Erythroblast (primary cell): ENCODE data around the gene B9D1.
"Not testable (repeated sequence)": the region's sequence is repeated elsewhere in the genome, so short reads cannot be mapped to it uniquely, and the experiment has no call there.

Experiments used
- DNase-seq, 2 experiments: peaks; one replicate each; lab custom pipeline; 2025; lab: John Stamatoyannopoulos, UW
- GATA1 ChIP-seq: IDR thresholded peaks from 2 replicates; pipeline ENCODE4 v1.6.1; 2011; ENCODE audit warnings: low read depth, mild to moderate bottlenecking, control low read depth, low read length, moderate library complexity
- POLR2A ChIP-seq: IDR thresholded peaks from 2 replicates; pipeline ENCODE4 v1.6.1; 2011; ENCODE audit warnings: mild to moderate bottlenecking, low read length

Gene B9D1

DNA sequence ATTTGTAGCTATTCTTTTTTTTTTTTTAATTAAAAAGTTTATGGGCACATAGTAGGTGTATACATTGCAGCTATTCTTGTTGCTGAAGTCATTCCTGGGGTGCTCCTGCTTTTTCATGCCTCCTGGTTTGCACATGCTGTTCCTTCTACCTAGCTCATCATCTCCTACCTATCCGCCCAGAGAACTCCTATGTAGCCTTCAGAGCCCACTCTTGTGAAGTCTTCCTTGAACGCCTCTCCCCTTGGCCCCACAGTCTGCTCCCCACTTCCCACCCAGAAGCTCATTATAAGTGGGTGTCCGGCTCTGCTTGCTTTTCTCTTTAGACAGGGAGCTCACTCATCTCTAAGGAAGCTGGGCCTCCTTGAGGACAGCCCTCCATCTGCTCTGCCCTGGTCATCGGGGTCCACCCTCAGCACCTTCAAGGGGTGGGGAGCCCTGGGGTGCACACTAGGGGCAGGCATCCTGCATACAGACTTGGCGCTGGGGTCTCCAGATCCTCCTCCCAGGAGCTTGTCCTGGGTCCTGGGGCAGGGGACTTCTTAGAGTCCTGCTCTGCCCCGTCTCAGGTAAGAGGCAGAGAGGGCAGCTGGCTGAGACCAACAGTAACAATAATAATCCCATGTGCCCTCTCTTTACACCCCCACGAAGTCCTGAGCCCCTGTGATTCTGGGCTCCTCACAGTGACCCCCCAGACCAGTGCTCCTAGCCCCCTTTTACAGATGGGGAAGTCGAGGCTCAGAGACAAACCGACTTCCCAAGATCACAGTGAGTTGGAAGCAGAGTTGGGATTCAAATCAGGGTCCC lies 3.5 kb upstream of the B9D1 start:
- DNase-seq = no peak
- no peak for TF ChIP-seq GATA1
- TF ChIP-seq POLR2A = no peak

DNA sequence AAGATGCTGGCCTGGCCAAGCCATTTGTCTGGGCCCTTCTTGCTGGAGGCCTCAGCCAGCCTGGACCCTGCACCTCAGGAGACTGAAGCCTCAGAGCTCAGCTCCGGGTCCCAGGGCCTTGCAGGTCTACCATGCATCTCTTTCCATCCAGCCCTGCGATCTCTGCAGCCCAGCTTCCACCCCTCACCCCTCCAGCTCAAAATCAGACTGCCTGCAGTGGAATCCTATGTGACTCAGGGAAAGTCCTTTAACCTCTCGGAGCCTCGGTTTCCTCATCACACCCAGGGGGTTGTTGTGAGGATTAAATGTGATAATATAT lies 2.9 kb upstream of the B9D1 start:
- TF ChIP-seq GATA1 (no peak), POLR2A (no peak)
- no peak for DNase-seq

DNA sequence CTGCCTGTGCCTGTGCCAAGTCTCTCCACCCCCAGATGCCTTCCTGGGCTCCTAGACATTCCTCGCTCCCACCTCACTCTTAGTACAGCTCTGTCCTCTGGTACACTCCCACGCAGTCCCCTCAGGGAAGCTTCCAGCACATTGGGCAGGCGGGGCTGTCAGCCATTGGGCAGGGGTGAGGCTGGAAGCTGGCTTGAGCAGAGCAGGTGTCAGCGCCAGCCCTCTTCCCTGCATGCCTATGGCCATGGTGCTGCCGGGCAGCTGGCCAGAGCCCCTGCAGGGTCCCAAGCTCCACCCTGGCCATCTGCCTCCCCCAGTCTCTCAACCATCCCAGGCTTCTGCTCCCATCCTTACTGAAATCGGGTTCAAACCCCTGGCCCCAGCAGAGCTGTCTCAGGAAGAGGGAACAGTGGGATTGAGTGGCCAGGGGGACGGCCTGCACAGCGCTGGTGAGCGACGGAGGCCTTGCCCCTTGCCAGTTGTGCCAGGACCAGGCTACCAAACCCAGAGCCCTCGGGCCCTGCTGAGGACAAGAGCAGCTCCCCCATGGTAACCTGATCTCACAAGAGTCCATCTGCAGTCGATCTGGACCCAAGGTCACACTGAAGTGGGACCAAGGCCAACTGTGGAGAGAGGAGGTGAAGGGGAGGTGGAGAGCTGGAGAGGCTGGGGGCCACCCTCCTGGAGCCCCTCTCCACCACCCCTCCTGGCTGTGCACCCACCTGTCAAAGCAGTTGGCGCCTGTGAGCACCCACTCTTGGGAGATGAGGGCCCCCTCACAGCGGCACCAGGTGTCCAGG lies 2.4 kb upstream of the B9D1 start:
- DNase-seq = no peak
- TF ChIP-seq GATA1 (no peak), POLR2A (no peak)

DNA sequence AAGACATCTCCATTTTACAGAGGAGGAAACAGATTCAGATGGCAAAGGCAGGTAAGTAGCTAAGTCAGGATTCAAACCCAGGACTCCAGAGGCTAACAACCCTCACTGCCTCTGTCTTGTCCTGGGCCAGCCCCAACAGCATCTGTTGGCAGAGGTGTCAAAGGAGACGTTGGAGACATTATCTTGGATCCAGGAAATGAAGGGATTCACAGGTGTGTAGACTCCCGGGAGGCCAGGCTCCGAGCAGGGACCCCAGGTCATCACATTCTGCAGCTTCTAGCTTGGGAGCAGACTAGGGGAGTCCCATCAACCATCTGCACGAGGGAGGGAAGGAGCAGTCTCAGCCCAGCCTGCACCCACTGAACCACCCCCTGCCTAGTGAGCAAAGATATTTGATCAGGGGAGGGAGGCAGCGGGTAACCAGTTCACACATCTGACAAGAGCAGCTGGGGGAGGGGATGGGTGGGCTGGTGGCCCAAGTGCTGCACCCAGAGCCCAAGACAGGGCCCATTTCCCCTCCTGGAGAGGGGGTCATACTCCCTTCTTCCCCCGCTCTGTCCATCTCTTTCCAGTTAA lies 1.0 kb upstream of the B9D1 start:
- no peak for DNase-seq
- no peak for TF ChIP-seq POLR2A
- TF ChIP-seq GATA1 = no peak

DNA sequence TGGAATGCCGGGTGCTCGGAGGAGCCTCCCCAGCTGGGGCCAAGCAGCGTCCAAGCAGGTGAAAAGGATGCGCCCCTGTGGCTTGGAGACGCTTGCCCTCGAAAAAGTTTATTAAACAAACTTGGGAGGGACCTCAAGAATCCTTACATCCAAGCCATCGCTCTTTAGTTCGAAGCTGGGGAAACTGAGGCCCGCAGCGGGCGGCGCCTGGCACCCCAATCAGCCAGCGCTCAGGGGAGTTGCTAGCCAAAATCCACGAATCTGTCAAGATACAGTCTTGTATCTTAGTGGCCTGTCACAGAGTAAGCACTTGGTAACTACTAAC lies 553 bp upstream of the B9D1 start:
- DNase-seq = no peak
- no peak for TF ChIP-seq GATA1
- TF ChIP-seq POLR2A = no peak

DNA sequence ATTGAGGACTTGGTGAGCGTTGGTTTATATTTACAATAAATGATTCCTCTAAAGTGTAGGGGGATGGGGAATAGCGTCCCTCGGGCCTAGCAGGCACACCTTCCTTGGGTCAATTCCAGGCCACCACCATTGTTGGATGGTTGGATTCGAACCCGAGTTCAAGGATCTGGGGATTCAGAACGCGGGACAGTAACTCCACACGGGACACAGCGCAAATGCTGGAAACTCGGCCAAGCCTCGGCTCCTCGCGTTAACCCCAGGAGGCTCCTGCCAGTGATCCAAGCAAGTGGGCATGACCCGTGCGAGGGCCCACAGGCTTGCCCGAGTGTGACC lies 613 bp downstream of the B9D1 start:
- no peak for TF ChIP-seq GATA1
- no peak for TF ChIP-seq POLR2A
- no peak for DNase-seq

DNA sequence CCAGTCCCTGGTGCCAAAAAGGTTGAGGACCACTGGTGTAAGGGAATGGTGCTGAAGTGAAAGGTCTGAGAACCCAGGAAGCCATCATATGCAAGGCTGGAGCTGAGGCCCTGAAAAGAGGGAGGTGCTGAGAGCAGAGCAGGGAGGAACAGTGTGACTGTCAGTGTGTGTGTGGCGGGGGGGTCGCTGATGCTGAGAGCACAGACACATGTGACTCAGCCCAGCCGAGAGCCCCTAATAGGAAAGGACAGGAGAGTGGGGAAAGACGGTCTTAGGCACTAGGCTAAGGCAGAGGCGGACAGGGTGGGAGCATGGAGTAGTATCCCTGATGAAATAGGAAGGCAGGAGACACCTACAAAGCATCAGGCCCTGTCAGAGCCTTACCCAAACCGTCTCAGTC lies 1.2 kb downstream of the B9D1 start:
- TF ChIP-seq POLR2A = no peak
- TF ChIP-seq GATA1 = no peak

DNA sequence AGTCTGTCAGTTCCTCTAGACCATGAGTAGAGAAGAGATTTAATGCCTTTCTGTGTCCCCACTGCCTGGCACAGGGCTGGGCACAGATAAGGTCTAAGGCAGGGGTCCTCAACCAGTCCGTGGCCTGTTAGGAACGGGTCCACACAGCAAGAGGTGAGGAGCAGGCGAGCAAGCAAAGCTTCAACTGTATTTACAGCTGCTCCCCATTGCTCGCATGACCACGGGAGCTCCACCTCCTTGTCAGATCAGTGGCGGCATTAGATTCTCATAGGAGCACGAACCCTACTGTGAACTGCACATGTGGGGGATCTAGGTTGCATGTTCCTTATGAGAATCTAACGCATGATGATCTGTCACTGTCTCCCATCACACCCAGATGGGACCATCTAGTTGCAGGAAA lies 1.8 kb downstream of the B9D1 start:
- TF ChIP-seq POLR2A (no peak), GATA1 (no peak)
- no peak for DNase-seq

More for the DNA sequence above, 1.2 kb downstream of the B9D1 start:
- DNase-seq = peak; percentile 20 to 29

DNA sequence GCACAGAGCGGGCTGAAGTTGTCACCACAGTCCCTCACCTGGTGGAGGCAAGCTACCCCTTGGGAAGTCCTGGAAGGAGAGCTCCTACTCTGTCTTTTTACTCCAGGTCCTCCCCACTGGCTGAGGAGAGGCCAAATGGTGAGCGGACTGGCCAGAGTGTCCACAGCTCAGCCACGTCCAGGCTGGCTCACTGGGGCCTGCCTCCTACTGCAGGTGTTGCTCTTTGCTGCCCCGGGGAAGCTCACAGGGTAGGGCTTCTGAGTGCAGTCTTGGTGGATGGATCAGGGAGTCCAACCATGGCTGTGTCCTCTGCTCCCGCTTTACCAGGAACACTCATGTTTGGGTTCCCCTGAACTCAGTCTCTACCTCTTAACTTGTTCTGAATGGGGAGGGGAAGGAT lies 2.7 kb downstream of the B9D1 start:
- DNase-seq = no peak
- TF ChIP-seq GATA1 (no peak), POLR2A (no peak)

DNA sequence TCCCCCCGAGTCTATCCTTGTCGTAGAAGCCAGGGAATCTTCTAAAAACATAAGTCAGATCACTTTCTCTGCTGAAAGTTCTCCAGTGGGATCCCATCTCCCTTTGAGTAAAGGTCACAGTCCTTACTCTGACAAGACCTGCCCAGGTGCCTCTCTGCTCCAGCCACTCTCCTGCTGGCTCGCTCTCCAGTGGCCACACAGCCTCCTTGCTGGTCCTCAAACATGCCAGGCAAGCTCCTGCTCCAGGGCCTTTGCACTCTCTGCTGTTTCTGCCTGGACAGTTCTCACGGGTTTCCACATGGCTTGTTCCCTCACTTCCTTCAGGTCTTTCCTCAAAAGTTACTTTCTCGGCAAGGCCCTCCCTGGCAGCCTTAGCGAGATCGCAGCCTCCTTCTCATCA lies 3.4 kb downstream of the B9D1 start:
- TF ChIP-seq GATA1 (no peak), POLR2A (no peak)

DNA sequence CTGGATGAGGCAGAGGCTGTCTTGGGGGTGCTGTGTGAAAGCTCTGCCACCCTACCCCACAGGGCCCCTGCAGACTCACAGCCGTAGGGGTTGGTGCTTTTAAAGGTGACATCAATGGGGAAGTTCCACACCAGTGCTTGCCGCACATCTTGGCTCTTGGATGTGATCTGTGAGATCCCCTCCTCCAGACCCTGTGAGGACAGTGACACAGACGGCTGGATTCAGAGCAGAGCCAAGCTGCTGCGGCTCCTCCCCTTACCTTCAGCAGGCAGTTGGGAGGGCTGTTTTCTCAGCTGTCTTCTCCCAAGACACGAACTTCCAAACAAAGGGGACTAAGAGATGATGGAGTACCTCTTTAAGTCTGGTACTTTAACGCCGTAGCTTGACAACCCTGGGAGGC lies 4.8 kb downstream of the B9D1 start:
- TF ChIP-seq POLR2A (no peak), GATA1 (no peak)
- no peak for DNase-seq

More for the DNA sequence above, 3.4 kb downstream of the B9D1 start:
- DNase-seq = no peak

DNA sequence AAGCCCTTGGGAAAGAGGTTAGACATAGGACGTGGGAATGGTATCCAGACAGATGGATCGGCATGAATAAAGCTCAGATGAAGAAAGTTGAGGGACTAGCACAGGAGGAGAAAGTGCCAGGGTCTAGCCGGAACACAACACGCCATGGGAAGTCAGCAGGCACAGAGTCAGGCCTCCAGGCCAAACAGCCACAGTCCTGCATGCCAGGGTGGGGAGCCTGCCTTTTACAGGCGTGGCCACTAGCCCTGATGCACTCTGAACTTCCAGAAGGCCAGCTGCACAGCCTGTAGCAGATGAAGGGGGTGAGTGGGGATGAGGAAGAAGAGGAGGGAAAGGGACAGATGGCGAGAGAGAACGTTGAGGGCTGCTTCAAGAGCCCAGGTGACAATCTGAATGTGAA lies 5.2 kb downstream of the B9D1 start:
- DNase-seq = no peak
- no peak for TF ChIP-seq GATA1
- no peak for TF ChIP-seq POLR2A

DNA sequence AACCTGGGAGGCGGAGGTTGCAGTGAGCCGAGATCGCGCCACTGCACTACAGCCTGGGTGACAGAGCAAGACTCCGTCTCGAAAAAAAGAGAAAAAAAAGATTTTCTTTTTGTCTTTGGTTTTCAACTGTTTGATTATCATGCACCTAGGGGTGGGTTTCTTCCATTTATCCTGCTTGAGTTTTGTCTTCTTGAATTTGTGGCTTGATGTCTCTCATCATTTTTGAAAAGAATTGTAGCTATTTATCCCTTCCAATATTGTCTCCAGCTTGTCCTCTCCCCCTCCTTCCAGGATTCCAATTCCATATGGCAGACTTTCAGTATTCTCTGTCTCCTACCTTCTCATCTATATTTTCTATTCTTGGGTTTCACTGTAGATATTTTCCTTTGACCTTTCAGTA lies 7.8 kb downstream of the B9D1 start:
- DNase-seq = no peak
- TF ChIP-seq GATA1 = no peak

DNA sequence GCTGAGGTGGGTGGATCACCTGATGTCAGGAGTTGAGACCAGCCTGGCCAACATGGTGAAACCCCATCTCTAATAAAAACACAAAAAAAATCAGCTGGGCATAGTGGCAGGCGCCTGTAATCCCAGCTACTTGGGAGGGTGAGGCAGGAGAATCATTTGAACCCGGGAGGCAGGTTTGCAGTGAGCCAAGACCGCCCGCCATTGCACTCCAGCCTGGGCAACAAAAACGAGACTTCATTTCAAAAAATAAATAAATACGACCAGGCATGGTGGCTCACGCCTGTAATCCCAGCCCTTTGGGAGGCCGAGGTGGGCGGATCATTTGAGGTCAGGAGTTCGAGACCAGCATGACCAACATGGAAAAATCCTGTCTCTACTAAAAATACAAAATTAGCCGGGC lies 9.1 kb downstream of the B9D1 start:
- not testable (repeated sequence) for DNase-seq
